H9 (cell line): ENCODE measurements around the gene TSEN34. TPM values are rescaled to one million over a fixed set of nuclear protein-coding genes. Genes with fewer than 3 reads are reported as not detected.

ENCODE experiments used
- DNase-seq: peaks from one replicate; pipeline ENCODE4 v3.0.0-alpha.2; 2017
- H2AFZ ChIP-seq: one replicate; pipeline ENCODE4 v1.6.1; 2013; ENCODE audit warnings: mild to moderate bottlenecking, low read length, control low read depth, moderate library complexity
- H2AK5ac ChIP-seq: 2 replicates; pipeline ENCODE4 v1.6.1; 2013; ENCODE audit warnings: low read length, control low read depth, mixed read lengths; ENCODE audit not compliant: insufficient read length
- H2BK120ac ChIP-seq: one replicate; pipeline ENCODE4 v1.6.1; 2013; ENCODE audit warnings: low read depth, mild to moderate bottlenecking, low read length, control low read depth, inconsistent platforms; ENCODE audit not compliant: poor library complexity, severe bottlenecking
- H2BK12ac ChIP-seq: 2 replicates; pipeline ENCODE4 v1.6.1; 2013; ENCODE audit warnings: low read length, control low read depth, mixed read lengths, low read depth; ENCODE audit not compliant: insufficient read length
- H2BK15ac ChIP-seq: 2 replicates; pipeline ENCODE4 v1.6.1; 2013; ENCODE audit warnings: low read depth, low read length, control low read depth
- H2BK20ac ChIP-seq: one replicate; pipeline ENCODE4 v1.6.1; 2013; ENCODE audit warnings: low read depth, mild to moderate bottlenecking, low read length, control low read depth, inconsistent platforms; ENCODE audit not compliant: poor library complexity, severe bottlenecking
- H2BK5ac ChIP-seq: 2 replicates; pipeline ENCODE4 v1.6.1; 2013; ENCODE audit warnings: low read length, control low read depth, mixed read lengths; ENCODE audit not compliant: insufficient read length
- H3K14ac ChIP-seq: 2 replicates; pipeline ENCODE4 v1.6.1; 2013; ENCODE audit warnings: low read length, control low read depth; ENCODE audit not compliant: insufficient read depth
- H3K18ac ChIP-seq: 2 replicates; pipeline ENCODE4 v1.6.1; 2013; ENCODE audit warnings: low read depth, mild to moderate bottlenecking, mixed read lengths, low read length, control low read depth; ENCODE audit not compliant: insufficient read length
- H3K23ac ChIP-seq: 2 replicates; pipeline ENCODE4 v1.6.1; 2013; ENCODE audit warnings: low read length, control low read depth, mixed read lengths, low read depth; ENCODE audit not compliant: insufficient read length
- H3K23me2 ChIP-seq: 2 replicates; pipeline ENCODE4 v1.6.1; 2013; ENCODE audit warnings: low read depth, mild to moderate bottlenecking, mixed read lengths, low read length, control low read depth; ENCODE audit not compliant: insufficient read length, poor library complexity, severe bottlenecking
- H3K27ac ChIP-seq: 2 replicates; pipeline ENCODE4 v1.5.1; 2013; ENCODE audit warnings: low read length, control low read depth, mixed read lengths, low read depth; ENCODE audit not compliant: insufficient read length
- H3K27me3 ChIP-seq: 2 replicates; pipeline ENCODE4 v1.6.1; 2013; ENCODE audit warnings: low read length, control low read depth, inconsistent platforms; ENCODE audit not compliant: insufficient read depth
- H3K4ac ChIP-seq: 2 replicates; pipeline ENCODE4 v1.6.1; 2013; ENCODE audit warnings: low read depth, mild to moderate bottlenecking, control low read depth, inconsistent platforms, low read length, moderate library complexity
- H3K4me1 ChIP-seq: 2 replicates; pipeline ENCODE4 v1.6.1; 2013; ENCODE audit warnings: low read length, control low read depth, inconsistent platforms; ENCODE audit not compliant: insufficient read depth
- H3K4me2 ChIP-seq: 2 replicates; pipeline ENCODE4 v1.6.1; 2013; ENCODE audit warnings: low read length, control low read depth, mixed read lengths; ENCODE audit not compliant: insufficient read length, insufficient read depth
- H3K56ac ChIP-seq: 2 replicates; pipeline ENCODE4 v1.6.1; 2013; ENCODE audit warnings: low read depth, mild to moderate bottlenecking, mixed read lengths, low read length, control low read depth; ENCODE audit not compliant: insufficient read length
- H3K79me1 ChIP-seq: 2 replicates; pipeline ENCODE4 v1.6.1; 2013; ENCODE audit warnings: low read depth, mild to moderate bottlenecking, moderate library complexity, low read length, control low read depth, inconsistent platforms; ENCODE audit not compliant: insufficient read depth, poor library complexity, severe bottlenecking
- H3K79me2 ChIP-seq: 2 replicates; pipeline ENCODE4 v1.6.1; 2013; ENCODE audit warnings: low read length, control low read depth, inconsistent platforms; ENCODE audit not compliant: insufficient read depth
- H3K9ac ChIP-seq: 2 replicates; pipeline ENCODE4 v1.6.1; 2013; ENCODE audit warnings: low read length, control low read depth, mixed read lengths; ENCODE audit not compliant: insufficient read length; ENCODE audit errors: extremely low read depth
- H3K9me3 ChIP-seq: one replicate; pipeline ENCODE4 v1.6.1; 2013; ENCODE audit warnings: low read depth, low read length, inconsistent platforms; ENCODE audit not compliant: control insufficient read depth
- H3T11ph ChIP-seq: one replicate; pipeline ENCODE4 v1.6.1; 2013; ENCODE audit warnings: mild to moderate bottlenecking, low read length, control low read depth, inconsistent platforms
- H4K20me1 ChIP-seq: one replicate; pipeline ENCODE4 v1.6.1; 2013; ENCODE audit not compliant: control insufficient read depth, insufficient read length, insufficient read depth
- H4K5ac ChIP-seq: 2 replicates; pipeline ENCODE4 v1.6.1; 2013; ENCODE audit warnings: low read depth, mild to moderate bottlenecking, mixed read lengths, low read length, control low read depth; ENCODE audit not compliant: insufficient read length
- H4K8ac ChIP-seq: replicated peaks from 2 replicates; pipeline ENCODE4 v1.6.1; 2013; ENCODE audit warnings: low read length, control low read depth, mixed read lengths, low read depth; ENCODE audit not compliant: insufficient read length
- H4K91ac ChIP-seq: 2 replicates; pipeline ENCODE4 v1.6.1; 2013; ENCODE audit warnings: low read depth, mild to moderate bottlenecking, moderate library complexity, mixed read lengths, low read length, control low read depth; ENCODE audit not compliant: insufficient read length
- H3K27ac Mint-ChIP-seq, 3 experiments: 2 replicates in 2 of 3; 3 replicates in 1 of 3; pipeline ENCODE4 v1.8.0; 2020 to 2021; ENCODE audit warnings: mixed read lengths in 3 of 3, mild to moderate bottlenecking in 1 of 3, moderate library complexity in 1 of 3
- H3K27me3 Mint-ChIP-seq: 2 replicates; pipeline ENCODE4 v1.8.0; 2021; ENCODE audit warnings: low read depth, mild to moderate bottlenecking, moderate library complexity, mixed read lengths
- H3K36me3 Mint-ChIP-seq, 3 experiments: 2 replicates in 2 of 3; 3 replicates in 1 of 3; pipeline ENCODE4 v1.8.0; 2020 to 2021; ENCODE audit warnings: low read depth in 3 of 3, mixed read lengths in 3 of 3; ENCODE audit not compliant: insufficient read depth in 1 of 3
- H3K4me1 Mint-ChIP-seq, 2 experiments: 2 replicates each; pipeline ENCODE4 v1.8.0; 2020; ENCODE audit warnings: mixed read lengths in 2 of 2
- H3K4me3 Mint-ChIP-seq, 2 experiments: 2 replicates in 1 of 2; 3 replicates in 1 of 2; pipeline ENCODE4 v1.8.0; 2020 to 2021; ENCODE audit warnings: mild to moderate bottlenecking in 2 of 2, mixed read lengths in 2 of 2, moderate library complexity in 1 of 2
- H3K9me3 Mint-ChIP-seq, 2 experiments: 2 replicates in 1 of 2; 3 replicates in 1 of 2; pipeline ENCODE4 v1.8.0; 2020; ENCODE audit warnings: mild to moderate bottlenecking in 2 of 2, mixed read lengths in 2 of 2, moderate library complexity in 1 of 2
- WGBS: extraction: QIAGEN DNeasy Blood & Tissue Kit; methylation state at CpG from one replicate; pipeline ENCODE4 v1.1.7; 2013; ENCODE audit warnings: missing lambda C conversion rate, low lambda C conversion rate, mixed read lengths; ENCODE audit not compliant: insufficient read length; ENCODE audit errors: extremely low coverage; 5-methylcytosine and 5-hydroxymethylcytosine counted together
- total RNA-seq: library from RNA; stranded (reverse); gene quantifications from 2 replicates; pipeline ENCODE4 v1.2.1, GENCODE V29; 2021
- TF ChIP-seq, protein P1 (sequence below): fragments of 200-600 bp; sonication (generic); conservative IDR thresholded peaks from 3 replicates; pipeline ENCODE4 v1.8.0; 2021; ENCODE audit warnings: antibody characterized with exemption, mild to moderate bottlenecking

TSEN34 gene
- total RNA-seq, 1 experiment from 2014 or later, result 28.3 TPM

DNA sequence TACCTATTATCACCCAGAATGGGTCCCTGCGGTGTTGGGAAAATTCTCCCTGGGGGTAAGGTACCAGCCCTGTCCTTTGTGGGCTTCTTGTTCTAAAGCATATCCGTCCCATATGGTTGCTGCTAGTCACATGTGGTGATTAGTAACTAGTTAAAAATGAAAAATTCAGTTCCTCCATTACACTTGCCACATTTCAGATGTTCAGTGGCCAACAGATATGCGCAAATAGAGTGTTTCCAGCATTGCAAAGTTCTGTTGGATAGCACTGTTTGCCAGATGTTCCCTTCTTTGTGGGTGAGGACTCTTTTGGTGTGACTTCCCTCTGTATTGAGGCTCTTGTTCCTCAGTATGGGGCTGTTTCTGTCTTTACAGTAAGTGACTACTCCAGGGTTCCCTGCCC is 49.8 kb upstream of the TSEN34 start:
- Histone ChIP-seq H2AFZ (no peak overlapping the region), H2BK15ac (no peak overlapping the region), H3K23me2 (peaks cover 4% of the 10 kb centered on the region), H3K14ac (no peak overlapping the region), H3K79me1 (peaks cover 13% of the 10 kb centered on the region), H3K27ac (no peak overlapping the region), H2BK20ac (no peak overlapping the region), H2AK5ac (no peak overlapping the region), H3K4me1 (no peaks in the 10 kb centered on the region), H4K5ac (no peak overlapping the region), H2BK120ac (no peak overlapping the region), H3K4me2 (no peak overlapping the region), H3K56ac (no peak overlapping the region), H2BK5ac (no peak overlapping the region), H3K18ac (no peak overlapping the region), H3K9me3 (no peaks in the 10 kb centered on the region), H4K20me1 (no peaks in the 10 kb centered on the region), H4K91ac (no peak overlapping the region), H3K23ac (no peak overlapping the region), H3K79me2 (peaks cover 24% of the 10 kb centered on the region; the same call in 1 of the 2 replicates), H3T11ph (no peak overlapping the region), H3K4ac (no peak overlapping the region), H4K8ac (no peak overlapping the region), H3K27me3 (no peaks in the 10 kb centered on the region), H2BK12ac (no peak overlapping the region), H3K9ac (no peak overlapping the region)
- peaks cover 24 to 26% of the 10 kb centered on the region in 2 experiments for H3K4me1 Mint-ChIP-seq
- no peaks in the 10 kb centered on the region; a peak in 2 of 5 replicates for H3K9me3 Mint-ChIP-seq
- no peak overlapping the region for H3K4me3 Mint-ChIP-seq
- WGBS, result no CpG with 5 or more reads among the region's 3 CpGs
- TF ChIP-seq, protein P1, sequence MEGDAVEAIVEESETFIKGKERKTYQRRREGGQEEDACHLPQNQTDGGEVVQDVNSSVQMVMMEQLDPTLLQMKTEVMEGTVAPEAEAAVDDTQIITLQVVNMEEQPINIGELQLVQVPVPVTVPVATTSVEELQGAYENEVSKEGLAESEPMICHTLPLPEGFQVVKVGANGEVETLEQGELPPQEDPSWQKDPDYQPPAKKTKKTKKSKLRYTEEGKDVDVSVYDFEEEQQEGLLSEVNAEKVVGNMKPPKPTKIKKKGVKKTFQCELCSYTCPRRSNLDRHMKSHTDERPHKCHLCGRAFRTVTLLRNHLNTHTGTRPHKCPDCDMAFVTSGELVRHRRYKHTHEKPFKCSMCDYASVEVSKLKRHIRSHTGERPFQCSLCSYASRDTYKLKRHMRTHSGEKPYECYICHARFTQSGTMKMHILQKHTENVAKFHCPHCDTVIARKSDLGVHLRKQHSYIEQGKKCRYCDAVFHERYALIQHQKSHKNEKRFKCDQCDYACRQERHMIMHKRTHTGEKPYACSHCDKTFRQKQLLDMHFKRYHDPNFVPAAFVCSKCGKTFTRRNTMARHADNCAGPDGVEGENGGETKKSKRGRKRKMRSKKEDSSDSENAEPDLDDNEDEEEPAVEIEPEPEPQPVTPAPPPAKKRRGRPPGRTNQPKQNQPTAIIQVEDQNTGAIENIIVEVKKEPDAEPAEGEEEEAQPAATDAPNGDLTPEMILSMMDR, result no peak
- DNase-seq, result no peak
- no peak overlapping the region; a peak in 1 of 7 replicates for H3K27ac Mint-ChIP-seq
- H3K27me3 Mint-ChIP-seq, result 0 out of 2 replicates have a peak, but pooled peaks cover 1% of the 10 kb centered on the region
- H3K36me3 Mint-ChIP-seq, result peaks cover 57 to 73% (median 63%) of the 10 kb centered on the region in 3 experiments
